ENCODE data around the gene FXR2. TPM values are rescaled to one million over a fixed set of nuclear protein-coding genes. Genes with fewer than 3 reads are reported as not detected.

FXR2 gene
- total and polyA plus RNA-seq, 9 of the 15 experiments (the other 6 are each of a cell fraction or from before 2014, with no cell fraction given) = 2.0 to 49.3 (median 24.5) TPM

- 93% methylated on average over 6 of the region's 10 CpGs for WGBS (ENCODE audit: insufficient coverage, low coverage, missing lambda C conversion rate)
- ATAC-seq = no peak
- peaks cover 79% of the 10 kb centered on the region for H3K36me3 ChIP-seq (ENCODE audit: control insufficient read depth, insufficient read depth, low read length)
These were observed 44.3 kb downstream of the FXR2 start for GRCh38 chr17:7570351-7570750.

More at GRCh38 chr17:7570351-7570750, 44.3 kb downstream of the FXR2 start:
- Histone ChIP-seq H3K27me3 (ENCODE audit: control insufficient read depth in 2 of 2, insufficient read depth in 2 of 2, low read length in 2 of 2) (no peaks in the 10 kb centered on the region), H3K79me2 (ENCODE audit: control insufficient read depth, insufficient read depth, low read length) (peaks cover 33% of the 10 kb centered on the region), H3K9ac (ENCODE audit: insufficient read depth in 1 of 2, low read depth in 2 of 2, low read length in 2 of 2) (no peak overlapping the region; a peak in 1 of 4 replicates), H3K4me2 (ENCODE audit: insufficient read depth, low read length) (no peak overlapping the region), H2AFZ (ENCODE audit: low read depth, low read length) (no peak overlapping the region), H3K4me3 (no peak overlapping the region), H3K27ac (ENCODE audit: extremely low read depth, low read depth, low read length) (no peak overlapping the region), H3K4me1 (replicated peaks in 1 of 2; ENCODE audit: control insufficient read depth in 2 of 2, insufficient read depth in 2 of 2, low read length in 2 of 2) (peaks cover 5 to 15% of the 10 kb centered on the region in 2 experiments; a peak in 4 of 5 replicates), H4K20me1 (replicated peaks; ENCODE audit: control insufficient read depth, insufficient read depth, low read length) (peaks cover 17% of the 10 kb centered on the region), H3K9me3 (replicated peaks; ENCODE audit: control insufficient read depth, insufficient read depth, low read depth, low read length) (no peaks in the 10 kb centered on the region), H3K9me1 (ENCODE audit: control insufficient read depth, insufficient read depth, low read length) (peaks cover 7% of the 10 kb centered on the region)
- no TSS peak for BruUV-seq (replicated peaks)
- DNase-seq (ENCODE audit: extremely low read depth in 1 of 4, low spot score in 3 of 4) (no peak), FAIRE-seq (no peak)
- ChIA-PET CTCF (ENCODE audit: low intra/inter-chr PET ratio) (no interaction called here), POLR2A (interaction anchor here (1.0 to 6.7 kb wide), 3 partner anchors 10 to 13 kb away, joined by 4 to 46 read pairs (median 4); partner anchors contain the start of gene MPDU1)
- intact Hi-C loops (cut with micrococcal nuclease) (no loop called here), in situ Hi-C loops (cut with MboI) (loop anchor here (25.0 kb wide), 1 partner anchor 533 kb away; the partner anchor contains the start of genes SLC16A11 and SLC16A13)
- no peak for TF ChIP-seq ZFPM2 (CRISPR knock-in tag; IDR thresholded peaks at IDR 0.05)
- TF ChIP-seq U2AF2 (optimal IDR thresholded peaks at IDR 0.05; ENCODE audit: low read depth, low read length) = no peak
- TF ChIP-seq ETS2 (tag; IDR thresholded peaks at IDR 0.05; ENCODE audit: borderline replicate concordance, poor library complexity, severe bottlenecking) = no peak
- no peak for TF ChIP-seq NR0B1 (IDR thresholded peaks at IDR 0.05; ENCODE audit: partially characterized antibody)
- no peak for TF ChIP-seq ZNF143 (CRISPR knock-in tag; IDR thresholded peaks at IDR 0.05)
- TF ChIP-seq HNRNPL (IDR thresholded peaks at IDR 0.05; ENCODE audit: low read depth, low read length) = no peak
- TF ChIP-seq NR1H2 (CRISPR knock-in tag; IDR thresholded peaks at IDR 0.05) = no peak
- TF ChIP-seq MAFG (tag; conservative IDR thresholded peaks at IDR 0.05) = no peak
- TF ChIP-seq KLF16 (IDR thresholded peaks at IDR 0.05) = no peak
- TF ChIP-seq PCBP1 (IDR thresholded peaks at IDR 0.05; ENCODE audit: low read depth, low read length, poor library complexity, severe bottlenecking) = no peak
- no peak for TF ChIP-seq PHB2 (IDR thresholded peaks at IDR 0.05; ENCODE audit: low read depth)
- TF ChIP-seq HDAC3 (IDR thresholded peaks at IDR 0.05; ENCODE audit: borderline replicate concordance, partially characterized antibody) = no peak
- no peak for TF ChIP-seq ZBTB17 (CRISPR knock-in tag; IDR thresholded peaks at IDR 0.05)
- TF ChIP-seq NFIC (IDR thresholded peaks at IDR 0.05) = no peak
- no peak for TF ChIP-seq HOMEZ (CRISPR knock-in tag; IDR thresholded peaks at IDR 0.05)
- no peak for TF ChIP-seq ZNF766 (CRISPR knock-in tag; conservative IDR thresholded peaks at IDR 0.05)
- TF ChIP-seq ZNF445 (CRISPR knock-in tag; IDR thresholded peaks at IDR 0.05; ENCODE audit: low read depth) = no peak
- TF ChIP-seq U2AF1 (optimal IDR thresholded peaks at IDR 0.05; ENCODE audit: low read depth, low read length) = no peak
- no peak for TF ChIP-seq TAF7 (tag; IDR thresholded peaks at IDR 0.05)

Data from K562 (cell line).